Right lobe of liver (tissue), 4 donors: ENCODE data around the gene HDX.

ENCODE experiments used
- CTCF ChIP-seq, 4 donors: fragments of 200-600 bp in 3 of 4; fragments of 450-650 bp in 1 of 4; IDR thresholded peaks; one replicate each; pipeline versions ENCODE4 v1.5.1 to v1.8.0; 2016 to 2022; ENCODE audit warnings: antibody characterized with exemption in 4 of 4, mild to moderate bottlenecking in 2 of 4
- POLR2A ChIP-seq: fragments of 450-650 bp; IDR thresholded peaks from one replicate; pipeline ENCODE4 v1.6.1; 2017; ENCODE audit warnings: antibody characterized with exemption, mild to moderate bottlenecking
- donor health status: DM: no; HTN: no; CAD: no.
- donor health status: DM: no; HTN: no; CAD: no.
- donor health status: DM: no; HTN: yes; CAD: no.

GRCh38 chrX:84441143-84441542 is 61.1 kb downstream of the HDX start:
- TF ChIP-seq POLR2A (no peak), CTCF (IDR thresholded peaks at IDR 0.05) (no peak)
